IPS-NIHi7 (cell line): Measurements from ENCODE around the gene SLC6A2.
A peak's percentile ranks its signal among the peaks of the same experiment; 100 is the strongest.

Experiments
- DNase-seq: peaks from one replicate; pipeline ENCODE4 v3.0.0; 2012; ENCODE audit warnings: mixed read lengths; ENCODE audit errors: extremely low spot score

SLC6A2 gene

GRCh38 chr16:55671974-55672280 is 16.1 kb downstream of the SLC6A2 start:
- no peak for DNase-seq

- no peak for DNase-seq
These were observed 16.7 kb downstream of the SLC6A2 start for GRCh38 chr16:55672471-55672870.

- no peak for DNase-seq
These were observed 22.5 kb downstream of the SLC6A2 start for GRCh38 chr16:55678161-55678821.

- no peak for DNase-seq
These were observed 26.3 kb downstream of the SLC6A2 start for GRCh38 chr16:55682086-55682485.

- no peak for DNase-seq
These were observed 30.2 kb downstream of the SLC6A2 start for GRCh38 chr16:55685973-55686372.

- no peak for DNase-seq
These were observed 30.9 kb downstream of the SLC6A2 start for GRCh38 chr16:55686671-55687070.

- DNase-seq, result no peak
These were observed 32.0 kb downstream of the SLC6A2 start for GRCh38 chr16:55687802-55688201.

GRCh38 chr16:55690841-55691240 is 35.1 kb downstream of the SLC6A2 start:
- no peak for DNase-seq

- no peak for DNase-seq
These were observed 36.0 kb downstream of the SLC6A2 start for GRCh38 chr16:55691771-55692170.

- DNase-seq, result no peak
These were observed 39.8 kb downstream of the SLC6A2 start for GRCh38 chr16:55695595-55695994.

GRCh38 chr16:55697867-55698266 is 42.1 kb downstream of the SLC6A2 start:
- DNase-seq, result peak; percentile 34

- no peak for DNase-seq
These were observed 42.5 kb downstream of the SLC6A2 start for GRCh38 chr16:55698331-55698730.

GRCh38 chr16:55698946-55699345 is 43.2 kb downstream of the SLC6A2 start:
- DNase-seq, result no peak

GRCh38 chr16:55699616-55700015 is 43.8 kb downstream of the SLC6A2 start:
- no peak for DNase-seq

GRCh38 chr16:55700067-55700466 is 44.3 kb downstream of the SLC6A2 start:
- no peak for DNase-seq

GRCh38 chr16:55700961-55701360 is 45.2 kb downstream of the SLC6A2 start:
- DNase-seq, result no peak

- peak; percentile 79 for DNase-seq
These were observed 45.9 kb downstream of the SLC6A2 start for GRCh38 chr16:55701442-55702319.

GRCh38 chr16:55703003-55704001 is 47.5 kb downstream of the SLC6A2 start:
- DNase-seq, result peak; percentile 47

GRCh38 chr16:55706739-55707384 is 51.1 kb downstream of the SLC6A2 start:
- DNase-seq, result no peak

- no peak for DNase-seq
These were observed 54.0 kb downstream of the SLC6A2 start for GRCh38 chr16:55709801-55710200.

- peak; percentile 56 for DNase-seq
These were observed 54.7 kb downstream of the SLC6A2 start for GRCh38 chr16:55710466-55710865.
